Ishikawa (cell line): Measurements from ENCODE around the gene SLC41A2.

Source experiments
- CEBPB ChIP-seq: IDR thresholded peaks from 2 replicates; pipeline ENCODE4 v1.6.1; 2012
- YY1 ChIP-seq: IDR thresholded peaks from 2 replicates; pipeline ENCODE4 v1.6.1; 2012; ENCODE audit warnings: low read depth
- TF ChIP-seq, protein P1 (sequence below): IDR thresholded peaks from 2 replicates; pipeline ENCODE4 v1.6.1; 2012; ENCODE audit warnings: low read depth, mild to moderate bottlenecking

DNA sequence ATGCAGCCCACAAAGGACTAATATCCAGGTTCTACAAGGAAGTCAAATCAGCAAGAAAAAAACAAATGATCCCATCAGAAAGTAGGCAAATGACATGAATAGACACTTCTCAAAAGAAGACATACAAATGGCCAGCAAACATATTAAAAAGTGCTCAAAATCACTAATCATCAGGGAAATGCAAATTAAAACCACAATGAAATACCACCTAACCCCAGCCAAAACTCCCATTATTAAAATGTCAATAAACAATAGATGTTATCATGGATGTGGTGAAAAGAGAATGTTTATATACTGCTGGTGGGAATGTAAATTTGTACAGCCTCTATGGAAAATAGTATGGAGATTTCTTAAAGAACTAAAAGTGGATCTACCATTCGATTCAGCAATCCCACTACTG, 25.0 kb downstream of the SLC41A2 start:
- TF ChIP-seq CEBPB (no peak), YY1 (no peak)
- TF ChIP-seq, protein P1, sequence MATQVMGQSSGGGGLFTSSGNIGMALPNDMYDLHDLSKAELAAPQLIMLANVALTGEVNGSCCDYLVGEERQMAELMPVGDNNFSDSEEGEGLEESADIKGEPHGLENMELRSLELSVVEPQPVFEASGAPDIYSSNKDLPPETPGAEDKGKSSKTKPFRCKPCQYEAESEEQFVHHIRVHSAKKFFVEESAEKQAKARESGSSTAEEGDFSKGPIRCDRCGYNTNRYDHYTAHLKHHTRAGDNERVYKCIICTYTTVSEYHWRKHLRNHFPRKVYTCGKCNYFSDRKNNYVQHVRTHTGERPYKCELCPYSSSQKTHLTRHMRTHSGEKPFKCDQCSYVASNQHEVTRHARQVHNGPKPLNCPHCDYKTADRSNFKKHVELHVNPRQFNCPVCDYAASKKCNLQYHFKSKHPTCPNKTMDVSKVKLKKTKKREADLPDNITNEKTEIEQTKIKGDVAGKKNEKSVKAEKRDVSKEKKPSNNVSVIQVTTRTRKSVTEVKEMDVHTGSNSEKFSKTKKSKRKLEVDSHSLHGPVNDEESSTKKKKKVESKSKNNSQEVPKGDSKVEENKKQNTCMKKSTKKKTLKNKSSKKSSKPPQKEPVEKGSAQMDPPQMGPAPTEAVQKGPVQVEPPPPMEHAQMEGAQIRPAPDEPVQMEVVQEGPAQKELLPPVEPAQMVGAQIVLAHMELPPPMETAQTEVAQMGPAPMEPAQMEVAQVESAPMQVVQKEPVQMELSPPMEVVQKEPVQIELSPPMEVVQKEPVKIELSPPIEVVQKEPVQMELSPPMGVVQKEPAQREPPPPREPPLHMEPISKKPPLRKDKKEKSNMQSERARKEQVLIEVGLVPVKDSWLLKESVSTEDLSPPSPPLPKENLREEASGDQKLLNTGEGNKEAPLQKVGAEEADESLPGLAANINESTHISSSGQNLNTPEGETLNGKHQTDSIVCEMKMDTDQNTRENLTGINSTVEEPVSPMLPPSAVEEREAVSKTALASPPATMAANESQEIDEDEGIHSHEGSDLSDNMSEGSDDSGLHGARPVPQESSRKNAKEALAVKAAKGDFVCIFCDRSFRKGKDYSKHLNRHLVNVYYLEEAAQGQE: no peak
